ENCODE measurements around the gene GDPD5.

DNA sequence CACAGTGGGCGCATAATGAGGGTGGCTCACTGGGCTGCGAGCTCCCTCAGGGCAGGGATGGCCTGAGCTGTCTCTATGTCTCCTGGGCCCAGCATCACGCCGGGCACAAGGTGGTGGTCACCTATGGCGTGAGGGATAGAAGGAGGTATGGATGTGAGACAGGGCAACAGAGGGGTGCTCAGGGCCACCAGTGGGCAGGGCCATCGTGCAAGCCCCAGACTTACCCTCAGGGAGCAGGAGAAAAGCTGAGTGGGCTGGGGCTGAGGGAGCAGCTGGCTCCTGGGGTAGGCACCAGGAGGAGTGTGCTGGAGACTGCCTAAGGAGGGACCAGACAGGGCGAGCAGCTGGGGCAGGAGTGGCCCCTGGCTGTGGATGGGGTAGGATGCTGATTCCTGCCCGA, 58.4 kb downstream of the GDPD5 start:
- TF ChIP-seq CTCF (IDR thresholded peaks at IDR 0.05) (no peak), POLR2A (IDR thresholded peaks at IDR 0.05) (no peak)

Data from uterus (tissue), 2 donors.